Naive thymus-derived CD4-positive, alpha-beta T cell (primary cell): ENCODE measurements around the gene DNAJC17. TPM values are rescaled to one million over a fixed set of nuclear protein-coding genes. Genes with fewer than 3 reads are reported as not detected.

Source experiments
- ATAC-seq: fragments of 150-1000 bp; cut with Tn5 transposase; 2 replicates; pipeline ENCODE4 v1.10.0; 2021; ENCODE audit warnings: mild to moderate bottlenecking, moderate library complexity
- CTCF ChIA-PET: fragments of 350-600 bp; sonication (Branson Sonifier 250); formaldehyde crosslinking; loops from one replicate; lab custom pipeline; 2021; ENCODE audit warnings: antibody characterized with exemption; lab: Charles Lee
- POLR2A ChIA-PET: fragments of 350-600 bp; sonication (Branson Sonifier 250); formaldehyde crosslinking; loops from one replicate; lab custom pipeline; 2021; ENCODE audit warnings: antibody characterized with exemption, inconsistent platforms; lab: Charles Lee
- DNase-seq, 9 donors: peaks; one replicate each; pipeline versions ENCODE4 v3.0.0 to v3.0.0-alpha.2; 2020 to 2022; ENCODE audit warnings: mixed read lengths in 1 of 9
- H3K27ac ChIP-seq: one replicate; pipeline ENCODE4 v1.7.0; 2013; ENCODE audit warnings: mild to moderate bottlenecking, low read depth, low read length, moderate library complexity
- H3K27me3 ChIP-seq, 2 donors: one replicate each; pipeline ENCODE4 v1.7.0; 2013; ENCODE audit warnings: low read length in 2 of 2, mild to moderate bottlenecking in 2 of 2, moderate library complexity in 2 of 2; ENCODE audit not compliant: control insufficient read depth in 2 of 2, insufficient read depth in 2 of 2
- H3K36me3 ChIP-seq, 3 experiments: 1 replicate in 2 of 3; 2 replicates in 1 of 3; pipeline ENCODE4 v1.7.0; 2013; ENCODE audit warnings: low read length in 3 of 3, mild to moderate bottlenecking in 3 of 3, moderate library complexity in 1 of 3; ENCODE audit not compliant: insufficient read depth in 3 of 3, control insufficient read depth in 2 of 3
- H3K4me1 ChIP-seq, 2 donors: one replicate each; pipeline ENCODE4 v1.7.0; 2013; ENCODE audit warnings: low read length in 2 of 2, mild to moderate bottlenecking in 2 of 2, moderate library complexity in 1 of 2; ENCODE audit not compliant: control insufficient read depth in 2 of 2, insufficient read depth in 2 of 2
- H3K4me3 ChIP-seq: 2 replicates; pipeline ENCODE4 v1.7.0; 2013; ENCODE audit warnings: mild to moderate bottlenecking, low read length
- H3K9me3 ChIP-seq, 3 experiments: 1 replicate in 2 of 3; 2 replicates in 1 of 3; pipeline ENCODE4 v1.7.0; 2013; ENCODE audit warnings: low read length in 3 of 3; ENCODE audit not compliant: control insufficient read depth in 2 of 3
- H3K27ac Mint-ChIP-seq, 9 donors: one replicate each; pipeline ENCODE4 v1.8.0; 2020 to 2022; ENCODE audit warnings: mixed read lengths in 9 of 9, mild to moderate bottlenecking in 8 of 9, moderate library complexity in 5 of 9, inconsistent platforms in 2 of 9
- H3K27me3 Mint-ChIP-seq, 5 donors: one replicate each; pipeline ENCODE4 v1.8.0; 2021 to 2022; ENCODE audit warnings: mixed read lengths in 5 of 5, mild to moderate bottlenecking in 1 of 5
- H3K36me3 Mint-ChIP-seq, 5 donors: one replicate each; pipeline ENCODE4 v1.8.0; 2020 to 2022; ENCODE audit warnings: mixed read lengths in 5 of 5, mild to moderate bottlenecking in 3 of 5, inconsistent platforms in 1 of 5
- H3K4me1 Mint-ChIP-seq, 7 donors: one replicate each; pipeline ENCODE4 v1.8.0; 2020 to 2022; ENCODE audit warnings: mixed read lengths in 7 of 7, mild to moderate bottlenecking in 3 of 7, inconsistent platforms in 1 of 7
- H3K4me3 Mint-ChIP-seq, 10 donors: one replicate each; pipeline ENCODE4 v1.8.0; 2020 to 2022; ENCODE audit warnings: mild to moderate bottlenecking in 10 of 10, mixed read lengths in 10 of 10, moderate library complexity in 6 of 10, inconsistent platforms in 2 of 10
- H3K9me3 Mint-ChIP-seq, 11 donors: one replicate each; pipeline ENCODE4 v1.8.0; 2020 to 2022; ENCODE audit warnings: mixed read lengths in 11 of 11, mild to moderate bottlenecking in 4 of 11, inconsistent platforms in 1 of 11, moderate library complexity in 1 of 11
- intact Hi-C, 2 donors: fragments of 100-400 bp; cut with micrococcal nuclease; formaldehyde crosslinking; loops; one replicate each; pipeline ENCODE4 v1.15.1; 2023
- polyA plus RNA-seq, 2 donors: library from polyadenylated mRNA; unstranded; fragments of 300-500 nt; fragmentation: Illumina TruSeq; gene quantifications; one replicate each; pipeline ENCODE4 v1.2.3, GENCODE V29; 2021
- total RNA-seq, 6 experiments: library from RNA in 5 of 6; stranded (reverse) in 5 of 6; gene quantifications; 1 replicate in 5 of 6; 2 replicates in 1 of 6; pipeline ENCODE4 v1.2.3 and lab custom pipeline; 2021 to 2026

Gene DNAJC17
- total and polyA plus RNA-seq, 7 experiments from 2014 or later = 28.8 to 50.9 (median 35.5) TPM

- Histone ChIP-seq H3K27me3 (no peaks in the 10 kb centered on the region), H3K9me3 (no peaks in the 10 kb centered on the region), H3K36me3 (peaks cover 0 to 38% (median 14%) of the 10 kb centered on the region in 3 experiments), H3K4me3 (peak overlapping the region; percentile 94), H3K4me1 (peaks cover 7 to 10% of the 10 kb centered on the region in 2 donors), H3K27ac (peak overlapping the region; percentile 95)
- H3K9me3 Mint-ChIP-seq = no peaks in the 10 kb centered on the region
- peaks cover 16 to 39% (median 27%) of the 10 kb centered on the region in 7 donors for H3K4me1 Mint-ChIP-seq
- H3K27ac Mint-ChIP-seq = peak overlapping the region; percentile 89 to 99 (median 95)
- peaks cover 0 to 25% (median 0%) of the 10 kb centered on the region in 5 donors for H3K36me3 Mint-ChIP-seq
- DNase-seq (peak in 2 of 9 donors; percentile 16 to 30), ATAC-seq (peak; percentile 2)
- CTCF ChIA-PET = interaction anchor here (1.0 kb wide), 1 partner anchor 60 kb away, joined by 3 read pairs; the partner anchor contains the start of gene RAD51
- POLR2A ChIA-PET = interaction anchor here (0.5 to 1.7 kb wide), 3 partner anchors 11 to 53 kb away, joined by 3 to 4 read pairs (median 3); no protein-coding TSS in a partner anchor
- H3K27me3 Mint-ChIP-seq = no peaks in the 10 kb centered on the region
- intact Hi-C loops = loop anchor here in 1 of 2 donors (2.0 kb wide), 1 partner anchor 14 kb away; the partner anchor contains the start of gene C15orf62
- H3K4me3 Mint-ChIP-seq = peak overlapping the region; percentile 90 to 98 (median 94)
Measured at GRCh38 chr15:40754574-40754882, 52.7 kb downstream of the DNAJC17 start.

- ChIA-PET CTCF (interaction anchor here (0.9 to 1.5 kb wide), 2 partner anchors 21 to 31 kb away, joined by 3 read pairs; no protein-coding TSS in a partner anchor), POLR2A (interaction anchor here (0.7 to 2.1 kb wide), 2 partner anchors 55 to 57 kb away, joined by 3 to 7 read pairs; partner anchors contain the start of genes DNAJC17, RAD51 and ZFYVE19)
- intact Hi-C loops = no loop called here
- Histone ChIP-seq H3K9me3 (no peaks in the 10 kb centered on the region), H3K27me3 (no peaks in the 10 kb centered on the region), H3K27ac (no peak overlapping the region), H3K4me3 (no peak overlapping the region), H3K36me3 (peaks cover 0 to 60% (median 14%) of the 10 kb centered on the region in 3 experiments), H3K4me1 (peaks cover 7 to 10% of the 10 kb centered on the region in 2 donors)
- peaks cover 0 to 36% (median 5%) of the 10 kb centered on the region in 5 donors for H3K36me3 Mint-ChIP-seq
- peaks cover 16 to 41% (median 27%) of the 10 kb centered on the region in 7 donors for H3K4me1 Mint-ChIP-seq
- H3K27me3 Mint-ChIP-seq = no peaks in the 10 kb centered on the region
- peak overlapping the region in 1 of 10 donors; percentile 58 for H3K4me3 Mint-ChIP-seq
- ATAC-seq = no peak
- no peaks in the 10 kb centered on the region for H3K9me3 Mint-ChIP-seq
- DNase-seq = no peak
- H3K27ac Mint-ChIP-seq = peak overlapping the region in 1 of 9 donors; percentile 38
Measured at GRCh38 chr15:40751745-40752144, 55.5 kb downstream of the DNAJC17 start.

- H3K4me1 ChIP-seq = peaks cover 7 to 10% of the 10 kb centered on the region in 2 donors
- ChIA-PET CTCF (interaction anchor here (1.5 kb wide), 1 partner anchor 32 kb away, joined by 4 read pairs; no protein-coding TSS in a partner anchor), POLR2A (interaction anchor here (0.8 to 2.1 kb wide), 2 partner anchors 14 to 56 kb away, joined by 4 to 7 read pairs; partner anchors contain the start of gene RAD51)
- no peaks in the 10 kb centered on the region for H3K27me3 ChIP-seq
- Mint-ChIP-seq H3K4me3 (peak overlapping the region in 1 of 10 donors; percentile 25), H3K27ac (peak overlapping the region in 1 of 9 donors; percentile 38), H3K4me1 (peaks cover 16 to 43% (median 28%) of the 10 kb centered on the region in 7 donors), H3K27me3 (no peaks in the 10 kb centered on the region), H3K36me3 (peaks cover 0 to 36% (median 5%) of the 10 kb centered on the region in 5 donors), H3K9me3 (no peaks in the 10 kb centered on the region)
- no peak overlapping the region for H3K4me3 ChIP-seq
- H3K27ac ChIP-seq = no peak overlapping the region
- ATAC-seq (no peak), DNase-seq (no peak)
- H3K9me3 ChIP-seq = no peaks in the 10 kb centered on the region
- peaks cover 0 to 66% (median 14%) of the 10 kb centered on the region in 3 experiments for H3K36me3 ChIP-seq
- intact Hi-C loops = no loop called here
Measured at GRCh38 chr15:40750885-40751284, 56.4 kb downstream of the DNAJC17 start.

GRCh38 chr15:40749151-40749630, 58.1 kb downstream of the DNAJC17 start:
- Mint-ChIP-seq H3K4me1 (peaks cover 16 to 46% (median 27%) of the 10 kb centered on the region in 7 donors), H3K4me3 (no peak overlapping the region), H3K36me3 (peaks cover 0 to 41% (median 6%) of the 10 kb centered on the region in 5 donors), H3K27me3 (no peaks in the 10 kb centered on the region), H3K9me3 (no peaks in the 10 kb centered on the region), H3K27ac (no peak overlapping the region)
- H3K4me1 ChIP-seq = peaks cover 7 to 13% of the 10 kb centered on the region in 2 donors
- H3K4me3 ChIP-seq = no peak overlapping the region
- H3K27me3 ChIP-seq = no peaks in the 10 kb centered on the region
- intact Hi-C loops = no loop called here
- ATAC-seq (no peak), DNase-seq (no peak)
- H3K27ac ChIP-seq = no peak overlapping the region
- POLR2A ChIA-PET = interaction anchor here (0.6 to 2.0 kb wide), 2 partner anchors 12 to 55 kb away, joined by 3 to 5 read pairs; partner anchors contain the start of gene RAD51
- peaks cover 0 to 77% (median 14%) of the 10 kb centered on the region in 3 experiments for H3K36me3 ChIP-seq
- H3K9me3 ChIP-seq = no peaks in the 10 kb centered on the region
- CTCF ChIA-PET = interaction anchor here (0.5 kb wide), 1 partner anchor 47 kb away, joined by 4 read pairs; no protein-coding TSS in a partner anchor

- H3K9me3 Mint-ChIP-seq = no peaks in the 10 kb centered on the region
- H3K4me3 ChIP-seq = no peak overlapping the region
- no peak overlapping the region for H3K27ac Mint-ChIP-seq
- no peaks in the 10 kb centered on the region for H3K27me3 Mint-ChIP-seq
- ATAC-seq (no peak), DNase-seq (no peak)
- H3K4me1 Mint-ChIP-seq = peaks cover 6 to 45% (median 18%) of the 10 kb centered on the region in 7 donors
- peaks cover 0 to 49% (median 10%) of the 10 kb centered on the region in 5 donors for H3K36me3 Mint-ChIP-seq
- CTCF ChIA-PET = interaction anchor here (0.6 to 1.0 kb wide), 2 partner anchors 34 to 158 kb away, joined by 3 read pairs; no protein-coding TSS in a partner anchor
- H3K27me3 ChIP-seq = no peaks in the 10 kb centered on the region
- no peak overlapping the region for H3K27ac ChIP-seq
- H3K4me3 Mint-ChIP-seq = no peak overlapping the region
- H3K9me3 ChIP-seq = no peaks in the 10 kb centered on the region
- H3K4me1 ChIP-seq = peaks cover 0 to 19% of the 10 kb centered on the region in 2 donors
- POLR2A ChIA-PET = interaction anchor here (0.5 to 2.0 kb wide), 2 partner anchors 29 to 53 kb away, joined by 3 to 5 read pairs; partner anchors contain the start of gene RAD51
- peaks cover 2 to 89% (median 14%) of the 10 kb centered on the region in 3 experiments for H3K36me3 ChIP-seq
- intact Hi-C loops = no loop called here
Measured at GRCh38 chr15:40747685-40748631, 59.3 kb downstream of the DNAJC17 start.
